GM04503 (cell line): Measurements from ENCODE around the gene AKAP6.

Experiments used
- DNase-seq: peaks from one replicate; pipeline ENCODE4 v3.0.0-alpha.2; 2012; ENCODE audit warnings: low read depth

The AKAP6 gene

DNA sequence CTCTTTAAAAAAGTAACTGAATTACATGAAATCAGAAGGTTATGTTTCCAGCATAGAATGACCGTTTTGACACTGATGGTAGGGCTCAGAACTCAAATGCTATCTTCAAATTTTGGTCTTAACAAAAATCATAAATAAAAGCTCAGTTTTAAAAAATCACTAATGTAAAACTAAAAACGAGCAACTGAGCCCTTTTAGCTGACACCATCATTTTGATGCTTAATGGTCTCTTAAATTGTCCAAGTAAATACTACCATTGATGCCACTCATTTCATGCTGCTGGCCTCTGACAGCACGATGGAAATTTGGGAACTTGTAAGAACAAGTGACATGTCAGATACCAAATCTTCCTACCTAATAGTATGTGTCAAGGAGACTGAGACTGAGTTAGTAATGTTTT lies 205.0 kb downstream of the AKAP6 start:
- DNase-seq, result no peak

DNA sequence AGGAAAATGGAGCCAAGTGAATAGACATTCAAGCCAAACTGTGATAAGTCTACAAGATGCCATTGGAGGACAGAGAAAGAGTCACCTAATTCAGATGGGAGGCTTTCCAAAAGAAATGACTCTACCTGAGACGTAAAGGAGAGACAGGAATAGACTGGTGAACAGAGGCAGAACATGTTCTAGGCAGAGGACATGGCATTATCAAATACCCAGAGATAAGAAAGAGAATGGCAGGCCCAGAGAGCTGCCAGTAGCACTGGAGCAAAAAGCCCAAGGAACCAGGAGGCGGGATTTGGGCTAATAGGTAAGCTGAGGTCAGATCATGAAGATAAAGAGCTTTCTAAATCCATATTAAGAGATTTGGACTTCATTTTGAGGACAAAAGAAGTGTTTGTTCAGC lies 207.1 kb downstream of the AKAP6 start:
- DNase-seq, result no peak

DNA sequence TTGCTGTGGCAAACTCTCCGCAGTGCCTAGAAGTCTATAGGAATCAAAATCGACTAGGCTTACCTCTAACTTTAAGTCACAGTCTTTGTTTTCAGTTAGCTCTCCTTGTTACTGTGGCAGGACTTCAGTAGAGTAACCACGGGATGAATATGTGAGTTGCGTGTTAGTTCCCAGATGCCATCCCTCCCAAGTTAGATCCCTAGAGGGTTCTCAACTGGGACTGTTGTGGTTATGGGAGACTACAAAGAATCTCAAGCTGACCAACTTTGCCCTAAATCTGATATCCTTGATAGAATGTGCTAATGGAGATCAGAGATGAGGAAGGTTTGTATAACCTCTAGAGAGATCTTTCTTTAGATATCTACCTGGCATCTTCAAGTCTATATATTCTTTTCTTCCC lies 208.1 kb downstream of the AKAP6 start:
- DNase-seq, result no peak

DNA sequence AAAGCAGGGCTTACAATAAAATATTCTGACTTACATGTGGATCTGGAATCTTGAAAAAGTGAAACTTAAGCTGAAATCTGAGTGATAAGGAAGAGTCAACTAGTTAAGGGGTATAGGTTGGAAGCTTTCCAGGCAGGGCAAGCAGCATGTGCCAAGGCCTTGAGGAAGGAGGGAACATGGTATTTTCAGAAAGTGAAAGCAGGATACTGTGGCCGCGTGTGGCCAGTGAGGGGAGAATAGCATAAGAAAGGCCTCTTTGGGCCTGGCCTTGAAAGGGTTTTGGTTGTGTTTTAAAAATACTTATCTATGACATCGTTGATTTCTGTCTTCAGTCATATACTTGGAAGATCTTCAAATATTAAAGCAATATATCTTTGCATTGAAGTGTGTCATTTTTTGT lies 213.4 kb downstream of the AKAP6 start:
- no peak for DNase-seq

DNA sequence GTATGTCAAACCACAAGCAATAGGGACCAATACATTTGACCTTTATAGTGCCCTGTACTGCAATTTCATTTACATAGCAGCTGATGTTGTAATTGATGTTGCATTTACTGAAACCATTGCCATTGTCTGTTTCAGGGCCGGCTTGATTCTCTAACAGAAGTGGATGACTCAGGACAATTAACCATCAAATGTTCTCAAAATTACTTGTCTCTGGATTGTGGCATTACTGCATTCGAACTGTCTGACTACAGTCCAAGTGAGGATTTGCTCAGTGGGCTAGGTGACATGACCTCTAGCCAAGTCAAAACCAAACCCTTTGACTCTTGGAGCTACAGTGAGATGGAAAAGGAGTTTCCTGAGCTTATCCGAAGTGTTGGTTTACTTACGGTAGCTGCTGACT lies 216.0 kb downstream of the AKAP6 start:
- no peak for DNase-seq

DNA sequence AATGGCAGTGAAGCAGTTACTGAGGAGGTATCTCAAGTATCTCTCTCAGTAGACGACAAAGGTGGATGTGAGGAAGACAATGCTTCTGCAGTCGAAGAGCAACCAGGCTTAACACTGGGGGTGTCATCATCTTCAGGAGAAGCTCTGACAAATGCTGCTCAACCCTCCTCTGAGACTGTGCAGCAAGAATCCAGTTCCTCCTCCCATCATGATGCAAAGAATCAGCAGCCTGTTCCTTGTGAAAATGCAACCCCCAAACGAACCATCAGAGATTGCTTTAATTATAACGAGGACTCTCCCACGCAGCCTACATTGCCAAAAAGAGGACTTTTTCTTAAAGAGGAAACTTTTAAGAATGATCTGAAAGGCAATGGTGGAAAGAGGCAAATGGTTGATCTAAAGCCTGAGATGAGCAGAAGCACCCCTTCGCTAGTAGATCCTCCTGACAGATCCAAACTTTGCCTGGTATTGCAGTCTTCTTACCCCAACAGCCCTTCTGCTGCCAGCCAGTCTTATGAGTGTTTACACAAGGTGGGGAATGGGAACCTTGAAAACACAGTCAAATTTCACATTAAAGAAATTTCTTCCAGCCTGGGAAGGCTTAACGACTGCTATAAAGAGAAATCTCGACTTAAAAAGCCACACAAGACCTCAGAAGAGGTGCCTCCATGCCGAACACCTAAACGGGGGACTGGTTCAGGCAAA lies 216.6 kb downstream of the AKAP6 start:
- no peak for DNase-seq

DNA sequence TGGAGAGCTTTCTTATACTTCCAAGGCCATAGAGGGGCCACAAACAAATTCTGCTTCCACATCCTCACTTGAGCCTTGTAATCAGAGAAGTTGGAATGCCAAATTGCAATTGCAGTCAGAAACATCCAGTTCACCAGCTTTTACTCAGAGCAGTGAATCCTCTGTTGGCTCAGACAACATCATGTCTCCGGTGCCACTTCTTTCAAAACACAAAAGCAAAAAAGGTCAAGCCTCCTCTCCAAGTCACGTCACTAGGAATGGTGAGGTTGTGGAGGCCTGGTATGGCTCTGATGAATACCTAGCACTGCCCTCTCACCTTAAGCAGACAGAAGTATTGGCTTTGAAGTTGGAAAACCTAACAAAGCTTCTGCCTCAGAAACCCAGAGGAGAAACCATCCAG lies 217.1 kb downstream of the AKAP6 start:
- no peak for DNase-seq

DNA sequence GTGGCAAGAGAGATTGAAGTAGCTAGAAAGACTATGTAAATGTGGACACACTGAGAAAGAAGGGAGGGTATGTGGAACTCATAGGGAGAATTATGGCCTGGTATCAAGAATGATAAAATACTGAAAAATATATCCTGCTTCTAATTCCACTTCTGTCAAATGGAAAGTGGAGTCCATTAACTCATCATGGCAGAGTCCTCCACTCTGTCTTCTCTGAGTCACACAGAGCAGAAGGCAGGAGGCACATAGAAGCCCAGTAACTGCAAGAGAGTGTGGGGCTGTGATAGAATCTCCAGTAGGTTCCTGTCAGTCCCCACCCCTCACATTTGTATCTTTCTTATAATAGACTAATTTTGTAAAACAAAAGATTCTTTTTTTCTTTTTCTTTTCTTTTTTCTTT lies 223.7 kb downstream of the AKAP6 start:
- no peak for DNase-seq

DNA sequence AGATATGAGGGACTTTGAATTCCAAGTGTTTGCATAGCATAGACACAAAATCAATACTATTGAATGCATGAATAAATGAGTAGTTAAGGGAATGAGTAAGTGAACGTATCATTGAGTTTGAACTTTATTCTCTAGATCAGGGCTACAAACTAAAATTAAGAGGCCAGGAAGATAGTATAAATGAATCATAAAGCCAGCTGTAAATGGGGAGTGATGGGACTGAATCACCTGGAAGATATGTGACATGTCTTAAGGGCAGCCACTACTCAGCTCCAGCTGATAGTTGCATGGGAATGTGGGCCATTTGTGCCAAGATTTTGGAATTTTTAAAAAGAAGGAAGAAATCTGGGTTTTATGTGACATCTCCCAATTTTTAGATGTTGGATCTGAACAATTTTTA lies 229.9 kb downstream of the AKAP6 start:
- peak; percentile 27 for DNase-seq

DNA sequence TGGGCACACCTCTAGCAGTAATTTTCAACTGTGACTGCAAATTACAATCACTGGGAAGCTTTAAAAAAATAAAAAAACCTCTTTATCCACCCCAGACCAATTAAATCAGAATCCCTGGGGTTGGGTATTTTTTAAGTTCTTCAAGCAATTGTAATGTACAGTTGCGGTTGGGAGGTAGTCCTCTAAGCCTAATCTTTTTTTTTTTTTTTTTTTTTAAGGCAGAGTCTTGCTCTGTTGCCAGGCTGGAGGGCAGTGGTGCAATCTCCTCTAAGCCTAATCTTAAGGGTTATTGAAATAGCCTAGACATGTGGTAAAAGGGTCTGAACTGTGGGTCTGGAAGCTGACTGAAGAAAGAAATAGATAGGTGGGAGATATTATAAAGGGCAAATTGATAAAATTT lies 230.5 kb downstream of the AKAP6 start:
- no peak for DNase-seq

DNA sequence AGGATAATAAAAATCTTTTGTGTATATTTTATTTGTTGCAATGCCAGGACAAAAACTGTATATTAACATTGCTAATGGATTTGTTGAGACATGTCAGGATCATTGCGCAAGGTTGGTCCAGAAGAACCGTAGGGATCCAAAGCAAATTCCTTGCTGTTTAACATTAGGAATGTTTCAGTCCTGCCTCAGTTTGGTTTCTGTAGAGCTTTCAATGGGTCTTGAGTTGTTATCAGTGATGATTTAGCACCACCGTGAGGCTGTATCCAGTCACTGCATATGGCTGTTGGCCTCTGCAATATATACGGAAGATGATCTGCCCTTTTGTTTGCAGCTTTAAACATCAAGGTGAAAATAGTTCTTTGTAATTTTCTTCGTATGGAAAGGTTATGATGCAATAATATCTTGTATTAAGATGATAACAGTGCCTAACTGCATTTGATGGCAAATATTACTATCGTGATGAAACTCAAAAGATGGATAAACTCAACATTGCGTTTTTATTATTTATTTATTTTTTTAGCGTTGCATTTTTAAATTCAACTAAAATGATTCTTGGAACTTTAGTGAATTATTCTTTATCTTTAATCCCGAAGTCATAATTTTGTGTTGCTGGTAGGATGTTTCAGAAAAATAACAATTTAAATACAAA lies 231.2 kb downstream of the AKAP6 start:
- DNase-seq, result peak; percentile 58

DNA sequence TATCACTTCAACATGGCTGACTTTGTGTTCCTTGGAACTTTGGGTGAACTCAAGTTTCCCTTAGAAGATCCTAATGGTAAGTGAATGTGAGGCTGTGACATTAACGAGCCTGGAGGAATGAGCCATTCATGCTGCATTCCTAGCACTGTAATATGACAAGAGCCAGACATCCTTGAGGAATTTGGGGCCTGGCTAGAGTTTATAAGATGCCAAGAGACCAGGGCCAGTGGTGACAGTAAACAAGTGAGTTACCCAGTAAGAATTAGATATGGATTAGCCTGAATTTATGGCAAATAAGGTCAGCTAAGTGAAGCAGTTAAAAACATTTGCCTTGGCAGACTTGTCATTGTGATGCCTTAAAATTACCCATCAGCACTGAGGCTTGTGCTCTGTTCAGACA lies 232.4 kb downstream of the AKAP6 start:
- peak; percentile 94 for DNase-seq

DNA sequence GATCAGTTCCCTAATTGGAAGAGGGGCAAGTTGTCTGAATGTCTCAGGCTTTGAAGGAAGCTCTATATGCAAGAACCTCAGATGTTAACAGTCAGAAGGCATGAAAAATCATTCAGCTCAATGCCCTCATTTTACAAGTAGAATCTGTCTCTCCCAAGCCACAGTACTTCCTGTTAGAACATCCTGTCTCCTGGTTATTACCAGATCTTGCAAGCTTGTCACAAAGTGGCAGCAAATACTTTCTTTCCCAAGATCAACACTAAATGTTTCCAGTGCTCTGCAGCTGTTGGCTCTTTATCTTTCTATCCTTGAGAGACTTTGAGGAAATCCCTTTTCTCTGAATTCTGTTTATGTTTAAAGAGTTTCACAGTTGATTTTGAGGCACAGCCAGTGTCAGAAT lies 235.5 kb downstream of the AKAP6 start:
- peak; percentile 44 for DNase-seq

DNA sequence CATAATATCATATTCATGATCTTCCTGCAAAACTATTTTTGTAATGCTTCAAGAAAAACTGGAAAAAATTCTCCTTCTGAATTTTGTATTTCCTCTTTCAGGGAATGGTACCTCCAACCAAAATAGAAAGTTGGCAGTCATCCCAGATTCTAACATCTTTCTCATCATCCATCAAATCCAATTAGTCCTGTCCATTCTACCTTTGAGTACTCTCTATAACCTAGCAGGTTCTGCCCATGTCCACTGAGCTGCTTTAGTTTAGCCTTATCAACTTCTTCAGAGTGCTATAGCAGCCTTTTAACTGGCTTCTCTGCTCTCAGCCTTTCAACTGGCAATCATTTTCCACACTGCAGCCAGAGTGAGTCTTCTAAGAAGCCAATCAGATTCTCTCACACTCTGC lies 236.2 kb downstream of the AKAP6 start:
- DNase-seq, result no peak

DNA sequence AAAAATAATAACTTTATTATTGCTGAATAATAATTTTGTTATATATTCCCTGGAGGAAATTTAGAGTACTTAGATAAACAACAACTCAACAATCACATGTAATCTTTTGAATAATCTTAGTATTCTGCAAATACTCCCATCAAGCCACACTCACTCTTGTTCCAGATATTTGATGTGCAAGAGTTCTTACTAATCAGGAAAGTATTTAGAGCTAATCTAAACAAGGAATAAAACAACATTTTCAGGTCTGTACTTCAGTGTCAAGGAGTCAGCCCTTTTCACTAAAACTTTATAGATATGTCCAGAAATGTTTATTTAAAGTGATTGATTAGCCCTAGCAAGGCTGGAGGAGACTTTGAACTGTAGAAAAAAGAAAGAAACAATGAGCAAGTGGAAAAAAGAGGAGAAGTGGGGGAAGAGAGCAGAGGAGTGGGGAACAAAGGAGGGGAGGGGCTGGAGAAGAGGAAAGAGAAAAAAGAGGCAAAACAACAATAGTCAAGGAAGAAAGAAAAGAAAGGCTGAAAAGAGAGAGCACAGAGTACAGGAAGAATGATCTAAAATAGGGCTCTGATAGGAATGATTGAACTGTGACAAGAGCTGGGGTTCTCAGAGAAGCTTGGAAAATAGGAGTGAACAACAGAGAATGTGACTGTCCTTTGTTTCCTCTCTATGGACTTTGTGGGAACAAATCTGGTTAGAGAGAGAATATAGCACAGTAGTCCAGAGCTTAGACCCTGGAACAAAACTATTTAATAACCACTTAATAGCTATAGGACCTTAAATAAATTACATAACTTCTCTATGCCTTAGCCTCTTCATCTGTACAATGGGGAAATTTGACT lies 238.7 kb downstream of the AKAP6 start:
- DNase-seq, result no peak

DNA sequence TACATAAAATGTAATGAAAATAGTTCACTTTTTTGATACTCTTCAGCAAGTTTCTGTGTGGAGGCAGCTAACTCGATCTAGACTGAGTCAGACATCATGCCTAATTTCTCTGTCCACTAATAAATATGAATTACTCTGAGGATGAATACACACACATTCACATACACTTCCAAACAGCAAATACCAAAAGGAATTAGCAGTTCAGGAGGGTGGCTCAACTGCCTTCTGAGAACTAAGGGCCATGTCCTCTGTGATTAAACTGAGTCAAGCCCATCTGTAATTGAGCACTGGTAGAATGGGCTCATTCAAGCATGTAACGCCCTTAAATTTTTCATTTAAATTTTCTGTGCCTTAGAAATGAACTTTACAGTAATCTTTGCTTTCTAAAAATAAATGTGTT lies 242.5 kb downstream of the AKAP6 start:
- DNase-seq, result no peak

DNA sequence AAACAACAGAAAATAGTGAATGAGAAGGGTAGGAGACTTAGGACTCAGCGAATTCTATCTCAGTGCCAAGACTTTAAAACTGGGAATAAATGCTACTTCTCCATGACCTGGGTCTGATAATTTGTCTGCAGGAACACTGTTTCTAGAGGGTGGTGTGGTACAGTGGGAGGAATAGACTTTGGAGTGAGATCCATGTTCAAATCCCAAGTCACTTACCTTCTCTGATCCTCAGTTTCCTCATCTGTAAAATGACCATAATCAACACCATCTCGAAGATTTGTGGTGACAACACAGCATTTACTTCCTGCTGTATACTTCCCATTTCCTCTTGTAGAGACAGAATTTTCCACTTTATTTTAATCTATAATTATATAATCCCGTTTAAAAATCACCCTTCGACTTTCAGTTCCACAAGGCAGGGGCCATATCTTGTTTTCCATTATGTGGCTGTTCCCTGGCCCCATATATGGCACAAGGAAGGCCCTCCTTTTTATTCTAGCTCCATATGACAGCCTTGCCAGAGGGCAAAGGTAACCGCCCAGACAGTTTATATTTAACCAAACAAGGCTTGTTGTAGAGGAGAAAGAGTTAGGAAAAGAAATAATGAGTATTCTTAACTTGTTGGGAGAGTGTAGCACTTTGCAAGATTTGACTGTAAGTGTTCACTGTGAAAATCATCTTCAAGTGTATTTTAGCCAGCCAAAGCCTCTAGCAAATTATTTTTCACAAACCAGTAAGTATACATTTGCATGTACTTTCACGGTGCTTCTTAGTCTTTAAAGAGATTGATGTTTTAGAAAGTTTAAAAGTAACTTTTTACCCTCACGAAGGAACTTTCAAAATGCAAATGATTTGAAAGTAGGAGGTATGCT lies 243.1 kb downstream of the AKAP6 start:
- DNase-seq, result no peak

DNA sequence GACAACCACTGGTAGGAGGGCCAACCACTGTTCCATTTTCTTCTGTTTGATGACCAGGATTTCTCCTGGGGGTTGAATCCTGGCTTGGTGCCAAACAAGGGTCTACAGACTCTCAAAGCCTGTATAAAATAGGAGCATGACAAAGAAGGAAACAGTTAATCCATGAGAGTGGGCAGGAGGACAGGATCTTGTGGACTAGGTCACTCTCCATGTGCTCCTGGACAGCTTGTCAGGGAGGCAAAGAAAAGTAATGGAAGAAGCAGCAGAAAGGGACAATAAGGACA lies 243.7 kb downstream of the AKAP6 start:
- no peak for DNase-seq

DNA sequence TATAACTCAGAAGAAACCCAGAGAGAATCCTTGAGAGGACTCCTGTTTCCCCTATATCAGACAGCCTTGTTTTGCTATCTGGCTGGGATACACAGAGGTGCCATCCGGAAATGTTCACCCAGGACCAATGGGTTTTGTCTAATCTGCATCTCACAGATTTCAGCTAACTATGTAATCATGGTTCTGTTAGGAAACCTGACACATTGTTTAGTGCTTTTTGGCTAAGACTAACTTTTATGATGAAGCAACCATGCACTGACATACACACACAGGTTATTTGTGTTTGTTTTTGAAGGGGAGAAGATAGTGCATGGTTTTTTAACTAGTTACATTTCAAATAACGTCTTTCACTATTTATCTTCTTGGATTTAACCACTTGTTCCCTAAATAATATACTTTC lies 245.2 kb downstream of the AKAP6 start:
- DNase-seq, result no peak

DNA sequence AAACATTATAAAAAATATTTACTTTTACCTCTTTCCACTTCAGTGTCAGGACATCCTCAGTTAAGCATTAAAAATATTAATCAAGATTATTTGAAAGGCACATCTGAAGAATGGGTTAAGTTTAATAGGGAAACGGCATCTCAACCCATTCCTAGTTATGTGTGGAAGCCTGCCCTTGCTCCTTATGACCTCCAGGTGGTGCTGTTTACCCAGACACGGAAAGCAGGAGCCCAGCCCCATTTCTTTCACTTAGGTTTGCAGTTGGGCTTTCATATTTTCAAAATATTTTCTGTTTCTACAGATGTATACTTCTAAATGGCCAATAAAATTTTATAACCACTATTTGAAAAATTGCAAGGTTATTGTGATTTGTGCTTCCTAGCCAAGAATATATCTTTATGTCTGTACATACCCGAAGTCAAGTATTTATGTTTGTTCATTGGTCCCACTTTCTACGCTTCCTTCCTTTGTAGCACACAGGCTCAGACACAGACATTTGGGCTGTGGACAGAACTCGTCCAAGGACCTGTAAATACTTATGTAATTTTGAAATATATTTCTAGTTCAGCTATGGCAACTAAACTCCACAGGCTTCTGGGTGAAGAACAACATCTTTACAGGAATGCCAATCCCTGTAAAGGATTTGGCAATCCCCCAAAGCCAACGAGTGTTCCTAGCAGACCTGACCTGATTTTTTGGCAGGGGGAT lies 247.1 kb downstream of the AKAP6 start:
- no peak for DNase-seq

DNA sequence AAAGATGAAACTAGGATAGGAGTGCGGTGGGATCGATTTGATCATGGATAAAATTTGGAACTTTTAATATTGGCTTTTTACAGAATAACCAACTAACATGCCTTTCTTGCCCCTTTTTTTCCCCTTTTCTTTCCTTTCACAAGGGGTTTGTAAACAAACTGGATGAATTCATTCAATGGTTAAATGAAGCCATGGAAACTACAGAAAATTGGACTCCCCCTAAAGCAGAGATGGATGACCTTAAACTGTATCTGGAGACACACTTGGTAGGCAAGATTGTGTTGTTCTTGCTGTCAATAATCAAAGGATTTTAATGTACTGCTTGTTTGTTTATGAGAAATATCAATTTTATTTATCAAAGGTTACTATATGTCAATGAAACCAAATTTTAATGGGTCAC lies 247.9 kb downstream of the AKAP6 start:
- DNase-seq, result no peak

DNA sequence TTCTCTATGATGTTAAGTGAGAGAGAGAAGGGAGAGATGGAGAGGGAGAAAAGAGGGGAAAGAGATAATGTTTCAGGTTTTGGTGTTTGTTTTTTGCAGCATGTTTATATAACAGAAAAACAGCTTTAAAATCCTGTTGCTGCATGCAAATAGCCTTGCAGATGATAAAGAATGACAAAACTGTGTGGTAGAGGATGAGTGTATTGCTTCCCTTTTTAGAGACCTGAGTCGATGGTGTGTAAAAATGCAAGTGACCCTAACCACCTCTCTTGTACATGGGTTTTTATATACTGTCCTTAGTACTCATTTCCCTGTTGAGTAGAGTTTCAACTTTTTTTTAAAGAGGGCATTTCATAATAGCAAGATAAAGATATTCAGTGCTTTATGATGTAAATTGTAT lies 249.1 kb downstream of the AKAP6 start:
- DNase-seq, result no peak
